IPS DF 6.9 (cell line): ENCODE data around the gene CPNE6.

Experiments
- DNase-seq: peaks from one replicate; pipeline ENCODE4 v3.0.0-alpha.2; 2013; ENCODE audit warnings: low read depth, low spot score
- H3K27ac ChIP-seq: one replicate; pipeline ENCODE4 v1.5.1; 2013; ENCODE audit warnings: low read length, control low read depth
- H3K27me3 ChIP-seq: 2 replicates; pipeline ENCODE4 v1.6.1; 2013; ENCODE audit warnings: mild to moderate bottlenecking, low read length; ENCODE audit not compliant: control insufficient read depth, insufficient read depth
- H3K36me3 ChIP-seq: 2 replicates; pipeline ENCODE4 v1.6.1; 2013; ENCODE audit warnings: low read length; ENCODE audit not compliant: control insufficient read depth, insufficient read depth
- H3K4me1 ChIP-seq: 2 replicates; pipeline ENCODE4 v1.6.1; 2013; ENCODE audit warnings: low read length; ENCODE audit not compliant: control insufficient read depth, insufficient read depth
- H3K4me3 ChIP-seq: 2 replicates; pipeline ENCODE4 v1.5.1; 2013; ENCODE audit warnings: mild to moderate bottlenecking, low read length
- H3K9me3 ChIP-seq: 2 replicates; pipeline ENCODE4 v1.6.1; 2013; ENCODE audit warnings: low read length, inconsistent platforms; ENCODE audit not compliant: control insufficient read depth, insufficient read depth
- WGBS: extraction: QIAGEN DNeasy Blood & Tissue Kit; methylation state at CpG from one replicate; pipeline ENCODE4 v1.1.7; 2013; ENCODE audit warnings: mixed read lengths, missing lambda C conversion rate; ENCODE audit not compliant: insufficient read length, insufficient coverage; 5-methylcytosine and 5-hydroxymethylcytosine counted together

CPNE6 gene

DNA sequence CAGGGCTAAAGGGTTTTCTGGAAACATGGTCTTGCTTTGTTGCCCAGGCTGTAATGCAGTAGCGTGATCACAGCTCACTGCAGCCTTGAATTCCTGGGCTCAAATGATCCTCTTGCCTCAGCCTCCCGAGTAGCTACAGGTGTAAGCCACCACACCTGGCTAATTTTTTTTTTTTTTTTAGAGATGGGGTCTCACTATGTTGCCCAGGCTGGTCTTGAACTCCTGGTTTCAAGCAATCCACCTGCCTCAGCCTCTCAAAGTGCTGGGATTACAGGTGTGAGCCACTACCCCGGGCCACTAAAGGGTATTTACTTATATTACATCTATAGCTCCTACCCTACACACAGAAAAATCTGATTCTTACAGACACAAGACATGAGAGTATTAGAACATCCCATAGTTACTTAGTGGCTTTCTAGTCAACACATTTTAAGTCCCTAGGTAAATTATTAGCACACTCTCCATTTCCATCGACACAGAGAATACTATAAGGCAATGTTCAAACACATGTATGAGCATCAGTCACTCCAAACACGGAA lies 37.0 kb downstream of the CPNE6 start:
- no peaks in the 10 kb centered on the region; the same call in 1 of the 2 replicates for H3K9me3 ChIP-seq
- DNase-seq = no peak
- no peak overlapping the region for H3K4me3 ChIP-seq
- H3K36me3 ChIP-seq = peaks cover 5% of the 10 kb centered on the region
- H3K4me1 ChIP-seq = no peaks in the 10 kb centered on the region
- H3K27me3 ChIP-seq = no peaks in the 10 kb centered on the region
- no CpG with 5 or more reads among the region's 5 CpGs for WGBS
- H3K27ac ChIP-seq = no peak overlapping the region

DNA sequence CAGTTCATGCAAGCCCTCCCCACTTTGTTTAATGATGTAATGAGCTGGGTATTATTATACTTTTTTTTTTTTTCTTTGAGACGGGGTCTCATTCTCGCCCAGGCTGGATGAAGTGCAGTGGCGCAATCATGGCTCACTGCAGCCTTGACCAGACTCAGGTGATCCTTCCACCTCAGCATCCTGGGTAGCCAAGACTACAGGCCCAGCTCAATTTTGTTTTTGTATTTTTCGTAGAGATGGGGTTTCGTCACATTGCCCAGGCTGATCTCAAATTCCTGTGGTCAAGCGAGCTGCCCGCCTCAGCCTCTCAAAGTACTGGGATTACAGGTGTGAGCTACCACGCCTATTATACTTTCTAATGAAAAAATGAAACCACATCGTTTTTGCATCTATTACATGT lies 38.7 kb downstream of the CPNE6 start:
- Histone ChIP-seq H3K9me3 (no peaks in the 10 kb centered on the region), H3K4me3 (no peak overlapping the region), H3K4me1 (no peaks in the 10 kb centered on the region), H3K36me3 (no peaks in the 10 kb centered on the region), H3K27me3 (no peaks in the 10 kb centered on the region), H3K27ac (no peak overlapping the region)
- WGBS = no CpG with 5 or more reads among the region's 9 CpGs
- DNase-seq = no peak

DNA sequence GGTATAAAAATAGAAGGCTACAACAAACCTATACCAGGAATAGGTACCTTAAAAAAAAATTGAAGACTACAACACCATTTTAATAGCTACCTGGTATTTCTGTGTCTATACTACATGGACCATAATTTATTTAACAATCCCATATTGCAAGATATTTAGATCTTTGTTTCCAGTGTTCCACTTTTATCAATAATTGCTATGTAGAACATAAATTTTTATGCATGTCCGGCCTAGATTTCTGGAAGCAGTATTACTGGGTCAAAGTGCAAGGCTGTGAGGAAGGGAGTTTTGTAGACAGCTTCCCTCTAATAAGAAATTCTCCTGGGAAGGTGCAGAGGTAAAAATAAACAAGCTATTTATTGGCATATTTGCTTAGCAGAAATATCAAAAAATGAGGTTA lies 39.2 kb downstream of the CPNE6 start:
- no CpG with 5 or more reads among the region's 1 CpG for WGBS

DNA sequence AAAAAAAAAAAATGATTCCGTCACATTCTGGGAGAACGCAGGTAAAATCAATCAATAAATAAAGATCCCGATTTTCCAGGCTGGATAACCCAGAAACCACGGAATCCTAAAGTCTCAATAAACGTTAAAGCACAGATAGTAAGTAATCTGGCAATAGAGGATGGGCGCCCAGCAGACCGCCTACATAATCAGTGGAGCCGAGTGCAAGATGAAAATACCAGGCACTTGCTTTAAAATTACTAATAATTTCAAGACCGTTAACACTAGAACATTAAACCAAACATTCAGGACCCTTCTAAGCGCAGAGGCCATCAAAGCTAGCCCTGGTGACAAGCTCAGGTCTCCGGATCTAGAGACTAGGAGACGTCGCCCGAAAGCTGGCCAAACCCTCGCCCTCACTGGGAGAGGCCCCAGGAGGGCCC lies 42.0 kb downstream of the CPNE6 start:
- no CpG with 5 or more reads among the region's 15 CpGs for WGBS
- Histone ChIP-seq H3K4me3 (peak overlapping the region; percentile 83), H3K27me3 (no peaks in the 10 kb centered on the region), H3K4me1 (no peaks in the 10 kb centered on the region), H3K36me3 (0 out of 2 replicates have a peak, but pooled peaks cover 2% of the 10 kb centered on the region), H3K9me3 (no peaks in the 10 kb centered on the region), H3K27ac (no peak overlapping the region)
- no peak for DNase-seq

More for the DNA sequence above, 39.2 kb downstream of the CPNE6 start:
- H3K9me3 ChIP-seq = no peaks in the 10 kb centered on the region
- no peaks in the 10 kb centered on the region for H3K27me3 ChIP-seq
- DNase-seq = no peak
- no peak overlapping the region for H3K27ac ChIP-seq
- H3K36me3 ChIP-seq = no peaks in the 10 kb centered on the region
- H3K4me3 ChIP-seq = no peak overlapping the region
- H3K4me1 ChIP-seq = no peaks in the 10 kb centered on the region

DNA sequence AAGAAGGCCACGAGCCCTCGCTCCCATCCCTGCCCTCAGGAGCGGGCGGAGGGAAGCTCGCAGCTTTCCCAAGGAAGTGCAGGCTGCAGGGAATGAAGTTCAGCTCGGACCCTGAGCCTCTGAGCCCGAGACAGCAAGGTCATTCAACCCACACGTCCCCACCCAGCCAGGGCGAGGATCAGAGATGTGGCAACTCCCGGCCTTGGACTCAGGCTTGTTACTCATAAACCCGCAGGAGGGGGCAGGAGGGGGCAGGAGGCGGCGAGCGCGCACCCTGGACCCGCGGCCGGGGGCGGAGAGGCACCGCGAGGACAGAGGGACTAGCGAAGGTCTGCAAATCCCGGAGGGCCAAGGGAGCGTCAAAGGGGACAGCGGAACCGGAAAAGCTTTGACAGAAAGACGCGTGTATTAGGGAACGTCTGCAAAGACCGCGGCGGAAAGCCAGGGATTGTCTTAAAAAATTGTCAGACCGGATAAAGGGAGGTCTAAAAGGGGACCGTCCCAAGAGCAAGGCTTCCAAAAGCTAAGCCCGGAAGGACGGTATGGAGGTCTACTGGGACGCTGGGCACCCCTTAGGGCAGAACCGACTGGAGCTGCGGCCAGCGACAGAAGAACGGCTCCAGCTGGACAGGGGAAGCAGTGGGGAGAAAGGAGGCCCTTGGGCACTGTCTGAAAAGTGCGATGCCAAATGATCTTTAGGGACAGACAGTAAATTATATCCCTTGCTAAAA lies 42.6 kb downstream of the CPNE6 start:
- Histone ChIP-seq H3K4me3 (peak overlapping the region; percentile 83), H3K27ac (no peak overlapping the region), H3K4me1 (no peaks in the 10 kb centered on the region), H3K9me3 (no peaks in the 10 kb centered on the region), H3K27me3 (no peaks in the 10 kb centered on the region), H3K36me3 (peaks cover 7% of the 10 kb centered on the region; the same call in 1 of the 2 replicates)
- peak; percentile 33 for DNase-seq
- no CpG with 5 or more reads among the region's 42 CpGs for WGBS

DNA sequence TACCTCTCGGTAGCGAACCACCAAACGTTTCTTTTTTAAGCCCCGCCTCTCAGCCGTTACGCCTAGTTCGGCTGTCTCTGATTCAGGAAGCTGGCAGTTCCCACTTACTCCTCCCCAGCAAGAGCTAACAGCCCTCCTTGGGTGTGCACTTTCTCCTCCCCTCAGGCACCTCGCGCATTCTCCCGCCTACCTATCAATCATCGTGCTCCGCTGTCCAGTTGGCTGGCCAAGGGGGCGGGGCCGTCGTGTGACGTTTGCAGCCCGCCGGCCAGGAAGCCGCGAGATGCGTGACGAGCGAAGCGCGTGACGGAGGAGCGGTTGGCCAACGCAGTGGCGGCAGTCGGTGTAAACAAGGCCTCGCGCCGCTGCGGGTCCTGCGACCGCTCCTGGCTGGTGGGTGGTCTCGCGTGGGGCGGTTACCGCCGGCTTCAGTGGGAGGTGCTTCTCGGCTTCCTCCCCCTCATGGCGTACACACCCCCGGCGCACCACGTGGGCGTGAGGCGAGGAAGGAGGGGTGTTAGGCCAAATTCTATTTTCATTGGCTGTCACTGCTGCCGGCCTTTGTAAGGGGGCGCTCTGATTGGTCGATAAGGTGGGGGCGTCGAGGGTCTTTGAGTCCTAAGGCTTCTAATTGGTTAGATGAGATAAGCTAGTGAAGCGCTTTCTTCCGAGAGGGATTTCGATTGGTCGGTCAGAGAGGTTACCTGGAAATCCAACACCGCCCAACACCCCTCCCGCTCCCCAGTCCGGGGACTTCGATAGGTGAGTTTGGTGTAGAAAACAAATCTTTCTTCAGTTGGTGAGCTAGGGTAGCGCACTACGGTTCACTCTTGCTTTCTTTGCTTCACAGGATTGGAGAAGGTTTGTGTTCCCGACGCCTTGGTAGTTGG lies 43.4 kb downstream of the CPNE6 start, which contains the start of the genes DCAF11 and NRL:
DCAF11 (plus strand) TSS at position 246 of the 890 bp plus-strand sequence. CDS start 818 bp downstream, outside the sequence.
NRL (minus strand) TSS at position 418 of the 890 bp plus-strand sequence. CDS start 32,101 bp downstream, outside the sequence.
- WGBS = no CpG with 5 or more reads among the region's 65 CpGs
- Histone ChIP-seq H3K36me3 (peaks cover 15% of the 10 kb centered on the region; the same call in 1 of the 2 replicates), H3K27ac (no peak within 1 kb of the TSS), H3K4me3 (peak within 1 kb of the TSS; percentile 83), H3K27me3 (no peaks in the 10 kb centered on the region), H3K9me3 (no peaks in the 10 kb centered on the region), H3K4me1 (no peaks in the 10 kb centered on the region)
- DNase-seq = peak; percentile 97

DNA sequence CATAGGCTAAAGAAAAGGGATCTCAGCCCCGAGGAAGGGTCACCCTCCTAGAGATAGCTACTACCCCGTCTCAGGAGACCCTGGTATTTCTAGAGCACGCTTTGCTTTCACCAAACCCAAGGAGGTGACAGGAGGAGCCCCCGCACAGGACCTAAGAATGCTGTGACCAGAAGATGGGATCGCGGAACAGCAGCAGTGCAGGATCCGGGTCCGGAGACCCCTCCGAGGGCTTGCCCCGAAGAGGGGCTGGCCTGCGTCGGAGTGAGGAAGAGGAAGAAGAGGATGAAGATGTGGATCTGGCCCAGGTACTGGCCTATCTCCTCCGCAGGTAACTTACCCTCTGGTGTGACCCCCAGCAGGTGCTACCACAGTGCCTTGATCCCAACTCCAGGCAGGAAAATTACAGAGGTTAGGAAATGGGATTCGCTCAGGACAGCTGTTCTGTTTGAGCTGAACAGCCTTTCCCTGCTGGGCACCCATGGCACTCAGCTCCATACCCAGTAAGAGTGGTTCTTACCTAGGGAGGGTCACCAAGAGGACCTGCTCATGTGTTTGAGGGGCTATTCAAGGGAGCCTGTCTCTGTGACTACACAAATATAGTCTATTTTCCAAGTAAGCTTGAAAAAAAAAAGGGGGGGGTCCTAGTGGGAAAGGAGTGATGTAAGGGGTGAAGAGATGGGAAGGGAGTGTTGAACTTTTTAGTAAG lies 44.2 kb downstream of the CPNE6 start:
- no CpG with 5 or more reads among the region's 14 CpGs for WGBS
- no peaks in the 10 kb centered on the region for H3K9me3 ChIP-seq
- H3K4me1 ChIP-seq = no peaks in the 10 kb centered on the region
- no peaks in the 10 kb centered on the region for H3K27me3 ChIP-seq
- DNase-seq = no peak
- H3K4me3 ChIP-seq = peak overlapping the region; percentile 65
- no peak overlapping the region for H3K27ac ChIP-seq
- H3K36me3 ChIP-seq = peaks cover 15% of the 10 kb centered on the region; the same call in 1 of the 2 replicates

DNA sequence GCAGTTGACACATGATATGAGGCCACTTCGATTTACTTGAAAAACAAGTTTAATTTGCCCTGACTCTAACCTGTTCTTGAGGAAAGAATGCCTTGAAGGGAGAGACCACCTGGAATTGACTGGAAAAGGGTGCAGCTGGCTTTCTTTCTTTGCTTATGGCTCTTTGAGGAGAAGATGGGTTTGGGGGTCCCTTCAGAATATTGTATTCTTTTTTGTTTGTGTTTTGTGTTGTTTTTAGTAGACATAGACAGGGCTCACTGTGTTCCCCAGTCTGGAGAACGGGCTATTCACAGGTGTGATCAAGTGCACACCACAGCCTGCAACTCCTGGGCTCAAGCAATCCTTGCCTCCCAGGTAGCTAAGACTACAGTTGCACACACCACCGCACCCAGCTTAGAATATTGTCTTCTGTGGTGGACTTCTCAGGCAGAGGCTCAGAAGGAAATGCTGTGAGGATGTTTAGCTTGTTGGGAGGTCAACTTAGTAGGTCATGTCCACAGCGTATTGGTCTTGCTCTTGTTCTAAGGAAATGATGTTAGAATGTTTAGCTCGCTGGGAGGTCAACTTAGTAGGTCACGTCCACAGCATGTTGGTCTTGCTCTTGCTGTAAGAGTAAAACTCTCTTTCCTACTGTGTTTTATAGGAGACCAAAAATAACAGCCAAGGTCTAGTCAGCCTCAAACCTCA lies 44.9 kb downstream of the CPNE6 start:
- no CpG with 5 or more reads among the region's 6 CpGs for WGBS
- Histone ChIP-seq H3K4me1 (no peaks in the 10 kb centered on the region), H3K27ac (no peak overlapping the region), H3K4me3 (no peak overlapping the region), H3K9me3 (no peaks in the 10 kb centered on the region), H3K27me3 (no peaks in the 10 kb centered on the region), H3K36me3 (peaks cover 19% of the 10 kb centered on the region)
- DNase-seq = no peak

DNA sequence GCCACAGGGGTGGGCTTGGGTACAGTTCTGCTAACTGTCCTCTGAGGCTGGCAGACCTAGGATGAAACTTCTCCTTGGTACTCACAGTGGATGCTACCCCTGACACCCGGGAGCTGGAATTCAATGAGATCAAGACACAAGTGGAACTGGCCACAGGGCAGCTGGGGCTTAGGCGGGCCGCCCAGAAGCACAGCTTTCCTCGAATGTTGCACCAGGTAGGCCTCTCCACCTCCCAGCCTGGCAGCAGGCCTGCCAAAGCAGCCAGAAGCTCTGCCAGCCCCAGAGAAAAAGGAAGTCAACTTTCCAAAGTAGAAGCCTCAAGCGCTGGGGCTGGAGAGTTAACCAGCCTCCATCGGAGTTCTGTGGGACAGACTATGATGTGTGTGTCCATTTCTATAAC lies 45.8 kb downstream of the CPNE6 start:
- Histone ChIP-seq H3K27ac (no peak overlapping the region), H3K27me3 (no peaks in the 10 kb centered on the region), H3K4me1 (no peaks in the 10 kb centered on the region), H3K4me3 (no peak overlapping the region), H3K36me3 (peaks cover 20% of the 10 kb centered on the region), H3K9me3 (no peaks in the 10 kb centered on the region)
- no peak for DNase-seq
- no CpG with 5 or more reads among the region's 6 CpGs for WGBS
